NCI-H146 (cell line): ENCODE measurements around the gene RABGAP1L.
A peak's percentile ranks its signal among the peaks of the same experiment; 100 is the strongest.
"Not testable (repeated sequence)": the region's sequence is repeated elsewhere in the genome, so short reads cannot be mapped to it uniquely, and the experiment has no call there.

Experiments used
- DNase-seq: peaks from one replicate; lab custom pipeline; 2025; lab: John Stamatoyannopoulos, UW

The RABGAP1L gene

GRCh38 chr1:174815036-174815435 is 655.7 kb downstream of the RABGAP1L start:
- DNase-seq = no peak

- DNase-seq = no peak
Observed at GRCh38 chr1:174815474-174815908, 656.2 kb downstream of the RABGAP1L start.

- not testable (repeated sequence) for DNase-seq
Observed at GRCh38 chr1:174816621-174817020, 657.3 kb downstream of the RABGAP1L start.

- no peak for DNase-seq
Observed at GRCh38 chr1:174818014-174818616, 658.8 kb downstream of the RABGAP1L start.

- no peak for DNase-seq
Observed at GRCh38 chr1:174818951-174819350, 659.6 kb downstream of the RABGAP1L start.

GRCh38 chr1:174819596-174819995 is 660.3 kb downstream of the RABGAP1L start:
- DNase-seq = no peak

GRCh38 chr1:174825127-174825526 is 665.8 kb downstream of the RABGAP1L start:
- DNase-seq = no peak

GRCh38 chr1:174825806-174826205 is 666.5 kb downstream of the RABGAP1L start:
- peak; percentile 3 for DNase-seq

- no peak for DNase-seq
Observed at GRCh38 chr1:174828264-174828663, 668.9 kb downstream of the RABGAP1L start.

- no peak for DNase-seq
Observed at GRCh38 chr1:174829990-174830389, 670.7 kb downstream of the RABGAP1L start.

GRCh38 chr1:174836543-174836942 is 677.2 kb downstream of the RABGAP1L start:
- no peak for DNase-seq

- no peak for DNase-seq
Observed at GRCh38 chr1:174837386-174837785, 678.1 kb downstream of the RABGAP1L start.

GRCh38 chr1:174839211-174839610 is 679.9 kb downstream of the RABGAP1L start:
- no peak for DNase-seq

- DNase-seq = no peak
Observed at GRCh38 chr1:174841747-174842146, 682.4 kb downstream of the RABGAP1L start.

- DNase-seq = peak; percentile 13
Observed at GRCh38 chr1:174848593-174849560, 689.6 kb downstream of the RABGAP1L start.

GRCh38 chr1:174850726-174851125 is 691.4 kb downstream of the RABGAP1L start:
- no peak for DNase-seq

GRCh38 chr1:174858301-174858700 is 699.0 kb downstream of the RABGAP1L start:
- DNase-seq = no peak

GRCh38 chr1:174870319-174870718 is 711.0 kb downstream of the RABGAP1L start:
- DNase-seq = no peak

GRCh38 chr1:174871886-174872285 is 712.6 kb downstream of the RABGAP1L start:
- peak; percentile 90 for DNase-seq

- no peak for DNase-seq
Observed at GRCh38 chr1:174872615-174873058, 713.3 kb downstream of the RABGAP1L start.

GRCh38 chr1:174874331-174875053 is 715.2 kb downstream of the RABGAP1L start:
- peak; percentile 73 for DNase-seq

- peak; percentile 98 for DNase-seq
Observed at GRCh38 chr1:174875306-174875705, 716.0 kb downstream of the RABGAP1L start.
